ENCODE results near the gene CLSTN3.

Gene CLSTN3

GRCh38 chr12:7146228-7146627 is 16.1 kb downstream of the CLSTN3 start:
- H3K4me1 Mint-ChIP-seq (ENCODE audit: low read depth) = no peaks in the 10 kb centered on the region
- H3K36me3 Mint-ChIP-seq = peaks cover 7% of the 10 kb centered on the region
- H3K27me3 Mint-ChIP-seq = no peaks in the 10 kb centered on the region
- H3K9me3 Mint-ChIP-seq (ENCODE audit: low read depth) = no peaks in the 10 kb centered on the region
- H3K4me3 Mint-ChIP-seq = no peak overlapping the region
- no peak overlapping the region for H3K27ac Mint-ChIP-seq

GRCh38 chr12:7146906-7147305 is 16.7 kb downstream of the CLSTN3 start:
- H3K27me3 Mint-ChIP-seq = no peaks in the 10 kb centered on the region
- H3K4me1 Mint-ChIP-seq (ENCODE audit: low read depth) = no peaks in the 10 kb centered on the region
- no peak overlapping the region for H3K4me3 Mint-ChIP-seq
- no peaks in the 10 kb centered on the region for H3K9me3 Mint-ChIP-seq (ENCODE audit: low read depth)
- H3K27ac Mint-ChIP-seq = no peak overlapping the region
- H3K36me3 Mint-ChIP-seq = peaks cover 7% of the 10 kb centered on the region

GRCh38 chr12:7150356-7150755 is 20.2 kb downstream of the CLSTN3 start:
- Mint-ChIP-seq H3K27ac (no peak overlapping the region), H3K36me3 (peaks cover 7% of the 10 kb centered on the region), H3K27me3 (no peaks in the 10 kb centered on the region), H3K4me1 (ENCODE audit: low read depth) (no peaks in the 10 kb centered on the region), H3K4me3 (no peak overlapping the region), H3K9me3 (ENCODE audit: low read depth) (no peaks in the 10 kb centered on the region)

GRCh38 chr12:7150841-7151240 is 20.7 kb downstream of the CLSTN3 start:
- Mint-ChIP-seq H3K27ac (no peak overlapping the region), H3K36me3 (peaks cover 7% of the 10 kb centered on the region), H3K4me3 (no peak overlapping the region), H3K9me3 (ENCODE audit: low read depth) (no peaks in the 10 kb centered on the region), H3K4me1 (ENCODE audit: low read depth) (no peaks in the 10 kb centered on the region), H3K27me3 (no peaks in the 10 kb centered on the region)

GRCh38 chr12:7151532-7151931 is 21.4 kb downstream of the CLSTN3 start:
- H3K4me1 Mint-ChIP-seq (ENCODE audit: low read depth) = no peaks in the 10 kb centered on the region
- H3K9me3 Mint-ChIP-seq (ENCODE audit: low read depth) = no peaks in the 10 kb centered on the region
- peaks cover 5% of the 10 kb centered on the region for H3K36me3 Mint-ChIP-seq
- H3K27ac Mint-ChIP-seq = no peak overlapping the region
- H3K27me3 Mint-ChIP-seq = no peaks in the 10 kb centered on the region
- H3K4me3 Mint-ChIP-seq = no peak overlapping the region

GRCh38 chr12:7152818-7153217 is 22.6 kb downstream of the CLSTN3 start:
- H3K4me1 Mint-ChIP-seq (ENCODE audit: low read depth) = no peaks in the 10 kb centered on the region

GRCh38 chr12:7154042-7154441 is 23.9 kb downstream of the CLSTN3 start:
- Mint-ChIP-seq H3K4me3 (no peak overlapping the region), H3K36me3 (peaks cover 5% of the 10 kb centered on the region), H3K9me3 (ENCODE audit: low read depth) (no peaks in the 10 kb centered on the region), H3K4me1 (ENCODE audit: low read depth) (no peaks in the 10 kb centered on the region), H3K27me3 (no peaks in the 10 kb centered on the region), H3K27ac (no peak overlapping the region)

More at GRCh38 chr12:7152818-7153217, 22.6 kb downstream of the CLSTN3 start:
- H3K27me3 Mint-ChIP-seq = no peaks in the 10 kb centered on the region
- no peaks in the 10 kb centered on the region for H3K9me3 Mint-ChIP-seq (ENCODE audit: low read depth)
- no peak overlapping the region for H3K4me3 Mint-ChIP-seq
- H3K27ac Mint-ChIP-seq = no peak overlapping the region
- peaks cover 5% of the 10 kb centered on the region for H3K36me3 Mint-ChIP-seq

- Mint-ChIP-seq H3K36me3 (peaks cover 2% of the 10 kb centered on the region), H3K4me3 (no peak overlapping the region), H3K9me3 (ENCODE audit: low read depth) (no peaks in the 10 kb centered on the region), H3K27me3 (no peaks in the 10 kb centered on the region), H3K27ac (no peak overlapping the region), H3K4me1 (ENCODE audit: low read depth) (no peaks in the 10 kb centered on the region)
Measured at GRCh38 chr12:7154901-7155470, 24.8 kb downstream of the CLSTN3 start.

GRCh38 chr12:7155471-7156034 is 25.4 kb downstream of the CLSTN3 start:
- no peaks in the 10 kb centered on the region for H3K27me3 Mint-ChIP-seq
- H3K4me3 Mint-ChIP-seq = no peak overlapping the region
- H3K36me3 Mint-ChIP-seq = peaks cover 2% of the 10 kb centered on the region
- H3K9me3 Mint-ChIP-seq (ENCODE audit: low read depth) = no peaks in the 10 kb centered on the region
- no peak overlapping the region for H3K27ac Mint-ChIP-seq
- H3K4me1 Mint-ChIP-seq (ENCODE audit: low read depth) = peaks cover 2% of the 10 kb centered on the region

GRCh38 chr12:7156259-7157197 is 26.4 kb downstream of the CLSTN3 start:
- Mint-ChIP-seq H3K9me3 (ENCODE audit: low read depth) (no peaks in the 10 kb centered on the region), H3K4me1 (ENCODE audit: low read depth) (peaks cover 4% of the 10 kb centered on the region), H3K4me3 (no peak overlapping the region), H3K27me3 (no peaks in the 10 kb centered on the region), H3K36me3 (no peaks in the 10 kb centered on the region), H3K27ac (no peak overlapping the region)

- Mint-ChIP-seq H3K27me3 (no peaks in the 10 kb centered on the region), H3K9me3 (ENCODE audit: low read depth) (no peaks in the 10 kb centered on the region), H3K4me1 (ENCODE audit: low read depth) (peaks cover 5% of the 10 kb centered on the region), H3K27ac (no peak overlapping the region), H3K36me3 (no peaks in the 10 kb centered on the region), H3K4me3 (no peak overlapping the region)
Measured at GRCh38 chr12:7157391-7157790, 27.2 kb downstream of the CLSTN3 start.

- H3K27me3 Mint-ChIP-seq = peaks cover 2% of the 10 kb centered on the region
- H3K4me3 Mint-ChIP-seq = no peak overlapping the region
- no peak overlapping the region for H3K27ac Mint-ChIP-seq
- no peaks in the 10 kb centered on the region for H3K36me3 Mint-ChIP-seq
- H3K4me1 Mint-ChIP-seq (ENCODE audit: low read depth) = peaks cover 13% of the 10 kb centered on the region
- no peaks in the 10 kb centered on the region for H3K9me3 Mint-ChIP-seq (ENCODE audit: low read depth)
Measured at GRCh38 chr12:7158781-7159609, 28.8 kb downstream of the CLSTN3 start.

GRCh38 chr12:7160183-7160582 is 30.0 kb downstream of the CLSTN3 start:
- no peaks in the 10 kb centered on the region for H3K9me3 Mint-ChIP-seq (ENCODE audit: low read depth)
- H3K36me3 Mint-ChIP-seq = no peaks in the 10 kb centered on the region
- H3K4me1 Mint-ChIP-seq (ENCODE audit: low read depth) = peaks cover 13% of the 10 kb centered on the region
- peaks cover 2% of the 10 kb centered on the region for H3K27me3 Mint-ChIP-seq
- no peak overlapping the region for H3K4me3 Mint-ChIP-seq
- H3K27ac Mint-ChIP-seq = no peak overlapping the region

- no peaks in the 10 kb centered on the region for H3K36me3 Mint-ChIP-seq
- no peak overlapping the region for H3K27ac Mint-ChIP-seq
- peaks cover 13% of the 10 kb centered on the region for H3K4me1 Mint-ChIP-seq (ENCODE audit: low read depth)
- H3K9me3 Mint-ChIP-seq (ENCODE audit: low read depth) = no peaks in the 10 kb centered on the region
- H3K27me3 Mint-ChIP-seq = peaks cover 2% of the 10 kb centered on the region
- H3K4me3 Mint-ChIP-seq = no peak overlapping the region
Measured at GRCh38 chr12:7161327-7161726, 31.2 kb downstream of the CLSTN3 start.

GRCh38 chr12:7161811-7162210 is 31.6 kb downstream of the CLSTN3 start:
- H3K27me3 Mint-ChIP-seq = peaks cover 4% of the 10 kb centered on the region
- H3K4me3 Mint-ChIP-seq = no peak overlapping the region
- no peaks in the 10 kb centered on the region for H3K9me3 Mint-ChIP-seq (ENCODE audit: low read depth)
- H3K36me3 Mint-ChIP-seq = no peaks in the 10 kb centered on the region
- H3K27ac Mint-ChIP-seq = no peak overlapping the region
- peaks cover 13% of the 10 kb centered on the region for H3K4me1 Mint-ChIP-seq (ENCODE audit: low read depth)

Data from activated naive CD8-positive, alpha-beta T cell (primary cell).